Breast epithelium (tissue), 3 donors: ENCODE data around the gene TRIM63.

Experiments
- CTCF ChIP-seq, 3 donors: fragments of 450-650 bp; IDR thresholded peaks; one replicate each; pipeline ENCODE4 v1.5.1; 2016 to 2017; ENCODE audit warnings: antibody characterized with exemption in 3 of 3, mild to moderate bottlenecking in 3 of 3, moderate library complexity in 3 of 3
- POLR2A ChIP-seq: fragments of 450-650 bp; IDR thresholded peaks from one replicate; pipeline ENCODE4 v1.6.1; 2016; ENCODE audit warnings: antibody characterized with exemption, mild to moderate bottlenecking, moderate library complexity

GRCh38 chr1:26034504-26035202 lies 32.8 kb downstream of the TRIM63 start:
- TF ChIP-seq POLR2A (no peak), CTCF (IDR thresholded peaks at IDR 0.05) (no peak)
